IPS DF 19.7 (cell line): ENCODE measurements around the gene RBM10.

ENCODE experiments used
- DNase-seq: peaks from one replicate; pipeline ENCODE4 v3.0.0-alpha.2; 2013; ENCODE audit warnings: low read depth, low spot score

The RBM10 gene

DNA sequence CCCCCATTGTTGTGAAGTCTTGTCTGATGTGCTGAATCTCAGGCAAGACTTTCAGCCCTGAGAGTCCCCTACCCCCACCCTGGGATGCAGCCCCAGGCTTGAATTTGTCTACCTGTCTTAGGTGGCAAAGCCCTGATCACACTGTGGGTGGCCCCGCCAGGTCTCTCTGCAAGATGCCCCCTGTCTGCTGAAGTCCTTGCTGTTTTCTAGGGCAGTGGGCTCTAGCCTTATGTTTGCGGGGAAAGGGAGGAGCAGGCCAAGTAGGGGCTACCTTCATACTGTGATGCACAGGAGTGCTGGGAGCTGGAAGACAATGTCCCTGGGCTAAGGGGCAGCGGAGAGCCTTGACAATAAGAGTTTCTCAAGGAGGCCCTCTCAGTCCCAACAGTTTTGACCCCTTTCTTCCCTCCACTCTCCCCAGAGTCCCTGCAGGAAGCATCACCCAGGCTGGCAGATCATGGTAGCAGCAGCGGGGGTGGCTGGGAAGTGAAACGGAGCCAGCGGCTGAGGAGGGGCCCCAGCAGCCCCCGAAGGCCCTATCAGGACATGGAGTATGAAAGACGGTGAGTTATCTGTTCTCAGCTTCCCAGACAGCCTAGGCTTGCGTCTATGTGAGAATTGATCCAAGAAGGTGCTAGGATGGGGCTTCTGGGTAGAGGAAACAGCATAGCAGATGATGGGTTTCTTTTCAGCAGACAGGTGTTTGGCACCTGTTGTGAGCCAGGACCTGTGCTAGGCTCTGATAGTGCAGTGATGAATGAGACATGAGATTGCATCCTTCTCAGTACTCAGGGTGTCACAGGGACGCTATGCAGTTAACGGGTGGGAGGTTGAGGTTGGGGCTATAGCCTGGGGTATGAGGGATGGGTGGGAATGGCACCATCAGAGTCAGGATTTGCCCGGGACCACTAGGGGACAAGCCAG is 2.2 kb downstream of the RBM10 start:
- no peak for DNase-seq

DNA sequence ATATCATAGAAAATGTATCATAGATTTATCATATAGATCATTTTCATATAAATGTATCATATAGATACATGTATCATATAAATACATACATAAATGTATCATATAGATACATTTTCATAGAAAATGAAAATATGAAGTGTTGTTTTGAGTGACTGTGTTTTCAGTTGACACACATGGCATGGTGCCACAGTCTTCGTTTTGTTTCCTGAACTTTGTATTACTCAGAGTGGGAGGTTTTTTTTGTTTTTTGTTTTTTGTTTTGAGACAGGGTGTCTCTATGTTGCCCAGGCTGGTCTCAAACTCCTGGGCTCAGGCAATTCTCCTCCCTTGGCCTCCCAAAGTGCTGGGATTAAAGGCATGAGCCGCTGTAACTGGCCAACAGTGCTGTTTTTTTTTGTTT is 3.9 kb downstream of the RBM10 start:
- DNase-seq = no peak

DNA sequence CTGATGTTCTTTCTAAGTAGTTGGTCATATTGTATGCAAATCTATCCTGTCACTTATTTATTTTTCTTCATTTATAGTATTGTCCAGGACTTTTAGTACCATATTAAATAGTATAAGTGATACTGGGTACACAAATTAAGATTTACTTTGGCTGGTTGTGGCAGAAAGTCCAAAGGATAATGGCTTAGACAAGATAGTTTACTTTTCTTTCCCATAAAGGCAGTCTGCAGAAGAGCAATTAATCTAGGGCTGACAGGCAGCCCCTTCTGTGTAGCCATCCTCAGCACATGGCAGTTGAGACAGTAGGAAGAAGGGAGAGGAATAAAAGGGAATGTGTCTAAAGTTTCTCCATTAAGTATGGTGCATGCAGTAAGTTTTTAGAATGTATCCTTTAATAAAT is 6.4 kb downstream of the RBM10 start:
- DNase-seq = no peak

DNA sequence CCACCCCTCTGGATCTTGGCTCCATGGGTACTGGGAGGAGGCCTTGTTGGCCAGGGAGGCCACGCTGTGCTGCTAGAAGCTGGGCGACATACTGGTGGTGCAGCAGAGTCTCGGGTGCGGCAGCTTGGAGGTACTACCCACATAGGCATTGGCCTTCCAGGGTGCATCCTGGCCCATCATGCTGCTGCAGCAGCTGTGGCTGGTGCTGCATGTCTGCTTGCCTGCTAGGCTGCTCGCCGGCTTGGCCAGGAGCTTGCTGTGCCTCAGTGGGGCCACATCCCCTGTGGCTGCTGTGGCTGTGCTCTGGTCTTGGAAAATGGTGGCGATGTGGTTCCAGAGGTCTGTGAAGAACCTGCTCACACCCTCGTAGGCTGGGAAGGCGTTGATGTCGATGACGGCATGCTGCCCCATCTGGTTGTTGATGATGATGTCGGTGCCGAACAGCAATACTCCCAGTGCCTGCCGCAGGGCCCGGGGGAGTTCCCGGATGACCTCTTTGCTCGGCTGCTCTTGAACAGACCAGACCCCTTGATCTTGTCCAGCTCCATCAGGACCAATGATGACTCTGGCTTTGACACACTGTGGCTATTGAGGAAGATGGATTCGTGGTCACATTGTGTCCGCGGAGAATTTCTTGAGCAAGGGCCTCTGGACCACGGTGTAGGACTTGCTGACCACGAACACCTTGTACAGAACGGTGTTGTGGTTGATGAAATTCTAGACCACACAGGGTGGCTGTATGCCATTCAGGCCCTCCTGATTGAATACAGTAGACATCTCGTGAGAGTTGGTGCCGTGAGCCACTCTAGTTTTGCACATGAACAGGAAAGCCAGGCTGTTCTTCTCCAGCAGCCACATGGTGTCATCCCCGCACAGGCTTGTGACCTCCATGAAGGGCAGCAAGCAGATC is 11.8 kb downstream of the RBM10 start:
- DNase-seq = no peak

DNA sequence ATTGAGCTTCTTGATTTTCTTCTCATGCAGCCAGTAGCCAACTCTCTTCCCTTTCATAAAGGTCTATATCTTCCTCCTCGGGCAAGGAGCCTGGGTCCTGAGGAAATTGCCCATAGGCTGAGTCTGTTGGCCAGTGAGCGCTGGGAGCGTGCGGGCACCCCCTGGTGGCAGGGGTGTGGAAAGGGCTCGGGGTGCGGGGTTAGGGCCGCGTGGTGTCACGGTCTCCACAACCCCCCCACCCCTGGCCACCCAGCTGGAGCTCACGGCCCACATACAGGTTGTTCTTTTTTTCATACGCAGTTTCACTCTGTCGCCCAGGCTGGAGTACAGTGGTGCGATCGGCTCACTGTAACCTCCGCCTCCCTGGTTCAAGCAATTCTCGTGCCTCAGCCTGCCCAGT is 13.1 kb downstream of the RBM10 start:
- no peak for DNase-seq

DNA sequence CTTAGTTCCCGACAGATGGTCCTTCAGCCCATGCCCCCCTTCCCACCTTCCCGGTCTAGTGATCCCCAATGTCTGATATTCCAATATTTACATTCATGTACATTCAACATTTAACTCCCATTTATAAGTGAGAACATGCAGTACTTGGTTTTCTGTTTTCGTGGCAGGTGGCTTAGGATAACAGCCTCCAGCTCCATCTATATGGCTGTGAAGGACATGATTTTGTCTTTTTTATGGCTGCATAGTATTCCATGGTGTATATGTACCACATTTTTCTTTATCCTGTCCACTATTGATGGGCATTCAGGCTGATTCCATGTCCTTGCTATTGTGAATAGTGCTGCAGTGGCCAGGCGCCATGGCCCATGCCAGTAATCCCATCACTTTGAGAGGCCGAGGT is 13.8 kb downstream of the RBM10 start:
- no peak for DNase-seq

DNA sequence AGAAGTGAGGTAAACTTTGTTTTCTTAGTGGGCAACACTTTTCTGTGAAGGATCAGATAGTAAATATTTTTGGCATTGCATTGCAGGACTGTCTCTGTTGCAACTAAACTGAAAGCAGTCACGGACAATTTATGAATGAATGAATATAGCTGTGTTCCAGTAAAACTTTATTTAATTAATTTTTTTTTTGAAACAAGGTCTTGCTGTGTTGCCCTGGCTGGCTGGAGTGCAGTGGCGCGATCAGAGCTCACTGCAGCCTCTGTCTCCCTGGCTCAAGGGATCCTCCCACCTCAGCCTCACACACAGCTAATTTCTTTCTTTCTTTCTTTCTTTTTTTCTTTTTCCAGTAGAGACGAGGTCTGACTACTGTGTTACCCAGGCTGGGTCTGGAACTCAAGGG is 15.8 kb downstream of the RBM10 start:
- no peak for DNase-seq

DNA sequence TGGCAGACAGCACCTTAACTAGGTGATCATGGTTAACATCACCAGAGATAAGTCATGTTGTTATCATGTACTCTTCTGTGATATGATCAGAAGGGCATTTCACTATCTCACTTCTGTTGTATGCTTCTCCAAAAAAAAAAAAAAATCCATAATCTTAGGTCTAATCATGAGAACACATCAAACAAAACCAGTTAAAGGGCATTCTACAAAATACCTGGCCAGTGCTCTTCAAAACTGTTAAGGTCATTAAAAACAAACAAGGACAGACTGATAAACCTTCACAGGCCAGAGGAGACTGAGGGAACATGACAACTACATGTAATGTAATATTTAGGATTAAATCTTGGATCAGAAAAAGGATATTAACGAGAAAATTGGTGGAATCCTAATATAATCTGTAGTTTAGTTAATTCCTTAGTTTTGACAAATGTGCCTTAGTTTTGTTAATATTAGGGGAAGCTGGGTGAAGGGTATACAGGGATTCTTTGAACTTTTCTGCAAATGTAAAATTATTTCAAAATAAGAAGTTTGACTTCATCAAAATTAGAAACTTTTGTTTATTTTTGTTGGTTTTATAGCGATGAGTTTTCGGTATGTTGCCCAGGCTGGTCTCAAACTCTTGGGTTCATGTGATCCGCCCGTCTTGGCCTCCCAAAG is 18.0 kb downstream of the RBM10 start:
- no peak for DNase-seq

DNA sequence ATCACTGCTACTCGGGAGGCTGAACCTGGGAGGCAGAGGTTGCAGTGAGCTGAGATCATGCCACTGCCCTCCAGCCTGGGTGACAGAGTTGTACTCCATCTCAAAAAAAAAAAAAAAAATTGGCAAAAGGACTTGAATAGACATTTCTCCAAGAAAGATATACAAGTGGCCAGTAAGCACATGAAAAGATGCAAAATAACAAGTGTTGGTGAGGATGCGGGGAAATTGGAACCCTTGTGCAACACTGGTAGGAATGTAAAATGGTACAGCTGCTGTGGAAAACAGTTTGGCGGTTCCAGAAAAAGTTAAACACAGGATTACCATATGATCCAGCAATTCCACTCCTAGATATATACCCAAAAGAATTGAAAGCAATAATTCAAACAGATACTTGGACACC is 19.4 kb downstream of the RBM10 start:
- DNase-seq = no peak

DNA sequence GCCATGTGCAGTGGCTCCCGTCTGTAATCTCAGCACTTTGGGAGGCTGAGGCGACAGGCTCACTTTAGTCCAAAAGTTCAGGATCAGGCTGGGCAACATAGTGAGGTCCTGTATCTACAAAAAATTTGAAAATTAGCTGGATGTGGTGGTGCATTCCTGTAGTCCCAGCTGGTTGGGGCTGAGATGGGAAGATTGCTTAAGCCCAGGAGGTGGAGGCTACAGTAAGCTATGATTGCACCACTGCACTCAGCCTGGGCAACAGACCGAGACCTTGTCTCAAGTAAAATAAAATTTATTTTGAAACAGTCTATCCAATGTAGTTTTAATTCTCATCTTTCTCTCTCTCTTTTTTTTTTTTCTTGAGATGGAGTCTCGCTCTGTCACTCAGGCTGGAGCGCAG is 21.1 kb downstream of the RBM10 start:
- no peak for DNase-seq

DNA sequence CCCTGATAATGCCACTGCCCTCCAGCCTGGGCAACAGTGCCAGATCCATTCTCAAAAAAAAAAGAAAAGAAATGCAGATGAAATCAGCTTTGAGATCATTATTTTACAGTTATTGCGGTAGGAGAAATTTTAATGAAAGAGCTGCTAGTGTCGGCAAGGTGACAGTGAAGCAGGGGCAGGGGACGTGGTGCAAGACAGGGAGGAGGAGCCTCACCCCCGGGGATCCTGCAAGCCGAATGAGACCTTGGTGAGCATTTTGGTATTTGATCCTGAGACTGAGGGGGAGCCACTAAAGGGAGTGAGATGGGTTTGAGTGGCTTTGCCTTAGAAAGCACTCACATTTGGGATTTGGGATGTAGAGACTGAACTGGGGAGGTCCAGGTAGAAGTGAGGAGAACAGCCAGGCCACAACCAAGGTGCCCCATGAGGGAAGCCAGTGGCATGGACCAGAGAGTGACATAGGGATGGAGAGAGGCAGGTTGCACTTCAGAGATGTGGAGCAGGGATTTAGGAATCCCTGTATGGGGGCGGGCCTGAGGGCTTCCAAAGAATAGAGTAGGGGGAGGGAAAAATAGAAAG is 23.6 kb downstream of the RBM10 start:
- no peak for DNase-seq

DNA sequence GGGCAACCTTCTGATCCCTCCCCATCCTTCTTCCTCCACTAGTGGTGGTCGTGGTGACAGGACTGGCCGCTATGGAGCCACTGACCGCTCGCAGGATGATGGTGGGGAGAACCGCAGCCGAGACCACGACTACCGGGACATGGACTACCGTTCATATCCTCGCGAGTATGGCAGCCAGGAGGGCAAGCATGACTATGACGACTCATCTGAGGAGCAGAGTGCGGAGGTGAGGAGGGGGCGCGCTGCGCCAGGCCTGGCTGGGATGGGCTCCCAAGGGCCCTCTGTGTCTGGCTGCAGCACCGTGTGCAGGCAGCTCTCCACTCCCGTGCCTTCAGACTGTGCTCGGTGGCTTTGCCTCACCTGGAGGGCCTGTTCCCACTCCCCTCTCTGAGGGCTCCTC is 24.3 kb downstream of the RBM10 start:
- DNase-seq = no peak

DNA sequence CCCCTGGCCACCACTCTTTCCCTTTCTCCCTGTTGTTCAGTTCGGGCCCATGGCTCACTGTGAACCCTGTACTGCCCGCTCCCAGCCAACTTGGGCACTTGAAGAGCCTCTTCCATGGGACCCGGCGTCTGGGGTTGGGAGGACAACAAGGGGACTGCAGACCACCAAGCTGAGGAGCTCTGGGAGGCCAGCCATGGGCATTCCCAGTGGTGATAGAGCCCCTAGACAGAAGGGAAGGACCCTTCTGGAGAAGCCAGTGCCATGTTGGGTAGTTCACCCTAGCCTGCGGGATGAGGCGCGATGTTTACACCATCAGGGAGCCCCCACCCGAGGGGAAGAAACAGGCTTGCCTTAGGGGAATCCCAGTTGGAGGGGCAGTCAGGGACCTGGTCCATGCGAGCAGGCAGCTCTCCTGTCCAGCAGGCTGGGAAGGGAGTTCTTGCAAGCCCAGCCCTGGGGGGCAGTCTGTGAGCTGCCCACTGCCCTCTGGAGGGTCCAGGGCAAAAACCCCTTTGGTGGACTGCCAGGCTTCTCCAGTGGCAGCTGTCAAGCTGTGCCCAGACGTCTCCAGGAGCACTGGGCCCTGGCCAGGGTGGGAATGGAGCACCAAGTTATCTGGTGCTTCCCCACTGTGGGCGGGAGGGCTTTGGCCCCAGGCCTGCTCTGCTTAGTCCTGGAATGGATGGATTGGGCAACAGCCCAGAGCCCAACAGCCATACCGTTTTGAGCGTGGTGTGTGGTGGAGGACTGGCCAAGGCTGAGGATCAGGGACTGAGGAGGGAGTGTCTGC is 24.9 kb downstream of the RBM10 start:
- no peak for DNase-seq

DNA sequence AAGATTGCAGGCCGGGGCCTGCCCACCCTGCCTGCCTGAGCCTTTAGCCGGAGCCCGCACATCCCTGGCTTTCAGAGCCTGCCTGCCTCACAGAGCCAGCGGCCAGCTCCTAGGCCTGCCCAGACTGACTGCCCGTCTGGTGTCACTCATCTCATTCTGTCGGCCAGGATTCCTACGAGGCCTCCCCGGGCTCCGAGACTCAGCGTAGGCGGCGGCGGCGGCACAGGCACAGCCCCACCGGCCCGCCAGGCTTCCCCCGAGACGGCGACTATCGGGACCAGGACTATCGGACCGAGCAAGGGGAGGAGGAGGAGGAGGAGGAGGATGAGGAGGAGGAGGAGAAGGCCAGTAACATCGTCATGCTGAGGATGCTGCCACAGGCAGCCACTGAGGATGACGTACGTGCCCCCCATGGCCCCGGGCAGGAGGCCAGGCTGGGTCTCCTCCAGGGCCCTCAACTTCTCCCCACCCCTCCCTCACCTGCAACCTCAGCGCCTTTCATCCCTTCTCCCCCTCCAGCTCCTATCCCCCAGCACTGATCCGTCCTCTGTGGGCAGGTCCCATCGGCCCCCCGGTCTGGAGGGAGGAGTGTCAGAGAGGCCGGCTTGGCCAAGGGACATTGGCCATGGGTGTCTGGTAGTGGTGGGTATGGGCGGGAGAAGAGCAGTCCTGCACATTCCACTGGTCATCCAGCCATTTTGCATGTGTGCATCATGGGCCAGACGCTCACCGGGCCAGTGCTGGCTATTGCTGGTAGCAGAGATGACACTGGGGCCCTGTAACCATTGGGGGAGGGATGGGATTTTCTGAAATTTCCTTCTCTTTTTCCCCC is 26.1 kb downstream of the RBM10 start:
- no peak for DNase-seq

DNA sequence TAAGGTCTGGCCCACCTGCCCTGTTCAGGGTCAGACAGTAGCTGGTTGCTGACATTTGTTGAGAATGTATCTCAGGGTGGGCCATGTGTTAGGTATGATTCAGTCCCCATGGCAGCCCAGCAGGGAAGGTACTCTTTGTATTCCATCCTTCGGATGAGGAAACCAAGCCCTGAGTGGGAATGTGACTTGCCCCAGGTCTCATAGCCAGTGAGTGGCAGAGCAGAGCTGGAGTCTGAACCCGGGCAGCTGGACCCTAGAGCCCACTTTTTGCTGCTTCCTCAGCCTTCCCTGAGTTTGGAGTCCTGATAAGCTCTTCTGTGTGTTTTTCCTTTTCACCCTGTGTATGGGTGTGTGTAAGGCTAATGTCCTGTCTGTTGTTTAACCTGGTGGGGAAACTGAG is 27.0 kb downstream of the RBM10 start:
- DNase-seq = no peak

DNA sequence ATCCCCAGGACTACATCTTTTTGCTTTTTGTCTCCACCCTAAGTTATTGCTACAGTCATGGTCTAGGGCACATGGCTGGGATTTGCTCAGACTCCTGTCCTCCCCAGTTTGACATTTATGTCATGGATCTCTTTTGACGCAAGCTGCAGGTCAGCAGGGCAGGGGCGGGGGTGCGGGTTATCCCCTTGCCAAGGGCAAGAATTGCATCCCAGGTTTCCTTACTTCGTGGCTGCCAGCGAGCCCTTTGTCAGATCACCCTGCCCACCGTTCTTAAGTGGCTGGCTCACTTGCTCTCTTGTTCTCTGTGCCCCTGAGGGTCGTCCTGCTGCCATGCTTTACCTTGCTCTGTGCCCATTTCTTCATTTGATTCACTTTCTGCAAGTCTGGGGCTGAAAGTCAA is 27.5 kb downstream of the RBM10 start:
- DNase-seq = no peak

DNA sequence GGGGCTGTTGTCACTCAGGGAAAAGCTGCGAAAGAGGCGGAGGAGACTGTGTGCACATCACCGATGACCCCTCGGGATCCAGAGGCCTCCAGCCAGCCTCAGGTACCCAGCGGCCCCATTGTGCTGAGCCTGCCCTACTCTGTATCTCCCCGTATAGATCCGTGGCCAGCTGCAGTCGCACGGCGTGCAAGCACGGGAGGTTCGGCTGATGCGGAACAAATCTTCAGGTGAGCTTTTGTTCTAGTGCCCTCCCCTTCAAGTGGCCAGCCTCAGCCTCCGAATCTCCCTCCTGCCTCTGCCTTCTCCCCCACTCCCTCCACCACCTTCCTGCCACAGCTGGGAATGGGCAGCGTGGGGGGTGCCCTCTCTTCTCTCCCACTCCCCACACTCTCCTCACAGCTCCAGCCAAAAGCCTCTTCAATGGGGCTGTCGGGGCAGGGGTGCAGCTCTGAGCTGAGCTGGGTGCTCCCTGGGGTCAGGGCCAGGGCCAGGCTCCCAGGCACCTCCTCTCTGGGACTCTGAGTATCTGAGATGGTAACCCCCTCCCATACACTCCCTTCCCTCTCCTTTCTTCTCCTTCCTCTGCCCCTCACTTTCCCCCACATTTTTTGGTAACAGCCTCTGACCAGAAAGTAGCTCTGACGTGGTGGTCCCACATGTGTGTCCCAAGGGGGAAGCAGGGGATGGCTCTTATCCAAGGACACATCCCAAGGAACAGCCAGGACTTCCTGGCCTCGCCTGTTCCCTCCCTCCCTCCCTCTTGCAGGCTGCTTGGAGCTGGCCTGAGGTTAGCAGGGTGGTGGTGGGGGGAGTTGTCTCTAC is 28.2 kb downstream of the RBM10 start:
- DNase-seq = no peak

DNA sequence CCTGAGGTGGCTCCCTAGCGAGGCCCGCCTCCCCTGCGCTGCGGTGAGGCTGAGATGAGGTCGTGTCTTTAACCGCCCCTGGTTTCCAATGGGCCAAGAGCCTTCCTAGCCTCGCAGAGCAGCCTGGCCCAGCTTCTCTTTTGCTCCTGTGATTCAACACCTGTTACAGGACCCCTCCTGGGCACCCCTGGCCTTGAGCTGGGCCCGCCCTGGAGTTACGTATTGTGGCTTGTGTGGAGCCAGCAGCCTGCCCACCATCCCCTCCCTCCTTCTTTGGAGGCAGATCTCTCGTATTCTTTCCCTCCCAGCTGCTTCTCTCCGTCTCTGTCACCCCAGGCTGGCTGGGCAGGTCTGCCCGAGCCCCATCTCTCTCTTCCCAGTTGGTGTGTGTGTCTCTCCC is 29.4 kb downstream of the RBM10 start:
- DNase-seq = no peak

DNA sequence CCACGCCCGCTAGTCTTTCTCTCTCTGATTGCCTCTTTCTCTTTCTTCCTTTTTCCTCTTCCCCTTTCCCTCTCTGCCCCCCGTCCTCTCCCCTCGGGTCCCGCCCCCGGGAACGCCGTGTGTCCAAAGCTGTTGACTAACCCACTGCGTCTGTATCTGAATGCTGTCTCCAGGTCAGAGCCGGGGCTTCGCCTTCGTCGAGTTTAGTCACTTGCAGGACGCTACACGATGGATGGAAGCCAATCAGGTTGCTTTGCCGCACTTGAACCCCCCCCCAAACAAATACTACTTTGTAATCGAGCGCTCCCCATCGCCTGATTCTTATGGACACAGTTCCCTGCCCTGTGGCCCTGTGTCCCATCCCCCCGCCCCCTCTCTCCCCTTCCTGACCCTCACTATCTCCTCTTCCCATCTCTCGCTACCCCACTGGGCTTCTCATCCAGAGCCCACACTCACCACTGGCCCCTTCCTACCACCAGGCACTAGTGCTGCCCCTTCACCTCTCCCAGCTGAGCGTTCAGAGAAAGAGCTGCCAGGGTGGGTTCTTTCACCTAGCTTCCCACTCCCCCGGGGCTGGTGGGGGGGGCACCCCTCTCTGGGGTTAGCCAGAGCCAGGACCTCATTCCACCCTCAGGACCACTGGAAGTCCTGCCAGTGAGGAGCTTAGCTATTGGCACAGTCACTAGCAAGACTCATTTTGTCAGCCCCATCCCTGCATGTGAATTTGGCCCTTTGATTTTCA is 30.0 kb downstream of the RBM10 start:
- DNase-seq = no peak
